Upper lobe of left lung (tissue), 4 donors: ENCODE measurements around the gene ABCC4.

Experiments
- POLR2A ChIP-seq, 4 donors: fragments of 450-650 bp; IDR thresholded peaks; one replicate each; pipeline ENCODE4 v1.5.1; 2016 to 2017; ENCODE audit warnings: antibody characterized with exemption in 4 of 4, mild to moderate bottlenecking in 2 of 4
- TF ChIP-seq, protein P1 (sequence below), 6 experiments: fragments of 450-650 bp in 4 of 6; fragments of 200-600 bp in 2 of 6; sonication (generic) in 2 of 6; IDR thresholded peaks; one replicate each; pipeline ENCODE4 v1.5.1; 2016 to 2019; ENCODE audit warnings: antibody characterized with exemption in 6 of 6

DNA sequence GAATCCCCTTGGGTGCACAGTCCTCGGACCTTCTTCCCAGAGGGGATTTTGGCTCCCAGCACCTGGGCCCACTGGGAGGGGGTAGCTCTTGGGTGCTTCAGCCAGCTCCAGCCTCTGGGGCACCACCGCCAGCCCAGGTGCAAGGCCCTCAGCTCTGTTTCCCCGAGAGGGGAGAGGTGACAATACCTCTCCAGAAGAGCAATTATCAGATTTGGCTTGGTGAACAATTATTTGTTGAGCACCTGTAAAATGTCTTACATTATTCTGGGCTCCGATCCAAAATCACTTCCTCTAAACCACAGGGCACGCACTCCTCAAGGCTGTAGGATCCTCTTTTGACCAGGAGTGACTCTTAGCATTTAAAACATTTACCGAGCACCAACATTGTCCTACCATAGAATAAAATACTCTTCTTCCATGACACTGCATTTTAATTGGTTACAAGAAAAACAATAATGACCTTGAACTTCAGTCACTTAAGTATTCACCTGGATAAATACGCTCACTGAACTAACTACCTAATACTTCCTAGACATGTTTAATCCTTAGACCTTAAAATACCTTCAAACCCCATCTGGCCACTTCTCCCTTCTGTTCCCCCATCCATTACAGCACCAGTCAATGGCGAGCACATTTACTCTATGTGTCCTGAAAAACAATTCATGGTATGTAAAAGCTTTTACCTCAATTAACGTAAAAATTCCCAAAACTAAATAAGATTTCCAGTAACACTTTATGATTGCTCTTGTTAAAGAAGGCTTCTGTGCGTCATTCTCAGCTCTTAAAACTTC lies 54.8 kb downstream of the ABCC4 start:
- TF ChIP-seq, protein P1, sequence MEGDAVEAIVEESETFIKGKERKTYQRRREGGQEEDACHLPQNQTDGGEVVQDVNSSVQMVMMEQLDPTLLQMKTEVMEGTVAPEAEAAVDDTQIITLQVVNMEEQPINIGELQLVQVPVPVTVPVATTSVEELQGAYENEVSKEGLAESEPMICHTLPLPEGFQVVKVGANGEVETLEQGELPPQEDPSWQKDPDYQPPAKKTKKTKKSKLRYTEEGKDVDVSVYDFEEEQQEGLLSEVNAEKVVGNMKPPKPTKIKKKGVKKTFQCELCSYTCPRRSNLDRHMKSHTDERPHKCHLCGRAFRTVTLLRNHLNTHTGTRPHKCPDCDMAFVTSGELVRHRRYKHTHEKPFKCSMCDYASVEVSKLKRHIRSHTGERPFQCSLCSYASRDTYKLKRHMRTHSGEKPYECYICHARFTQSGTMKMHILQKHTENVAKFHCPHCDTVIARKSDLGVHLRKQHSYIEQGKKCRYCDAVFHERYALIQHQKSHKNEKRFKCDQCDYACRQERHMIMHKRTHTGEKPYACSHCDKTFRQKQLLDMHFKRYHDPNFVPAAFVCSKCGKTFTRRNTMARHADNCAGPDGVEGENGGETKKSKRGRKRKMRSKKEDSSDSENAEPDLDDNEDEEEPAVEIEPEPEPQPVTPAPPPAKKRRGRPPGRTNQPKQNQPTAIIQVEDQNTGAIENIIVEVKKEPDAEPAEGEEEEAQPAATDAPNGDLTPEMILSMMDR (IDR thresholded peaks at IDR 0.05), result no peak
- no peak for TF ChIP-seq POLR2A (IDR thresholded peaks at IDR 0.05)
